ENCODE results near the gene PDGFA.

PDGFA gene

DNA sequence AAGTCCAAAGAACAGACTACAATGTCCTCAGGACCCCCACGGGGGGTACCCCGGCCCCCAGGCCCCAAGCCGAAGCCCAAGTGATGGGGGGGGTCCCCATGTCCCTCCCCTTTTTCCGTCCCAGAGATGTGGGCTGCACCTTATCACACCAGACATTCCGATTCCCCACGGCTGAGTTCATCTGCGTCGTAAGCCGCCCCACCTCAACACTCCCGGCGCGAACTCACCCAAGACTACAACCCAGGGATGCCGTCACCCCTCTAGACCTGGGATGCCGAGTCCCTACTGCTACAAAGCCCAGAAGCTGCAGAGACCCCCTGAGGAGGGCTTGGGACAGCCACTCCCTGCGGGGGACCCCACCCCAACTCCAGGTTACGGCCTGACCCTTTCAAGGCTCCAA lies 14.5 kb downstream of the PDGFA start:
- in situ Hi-C loops (cut with MboI; ENCODE audit: low sequenced_read_pairs): no loop called here

DNA sequence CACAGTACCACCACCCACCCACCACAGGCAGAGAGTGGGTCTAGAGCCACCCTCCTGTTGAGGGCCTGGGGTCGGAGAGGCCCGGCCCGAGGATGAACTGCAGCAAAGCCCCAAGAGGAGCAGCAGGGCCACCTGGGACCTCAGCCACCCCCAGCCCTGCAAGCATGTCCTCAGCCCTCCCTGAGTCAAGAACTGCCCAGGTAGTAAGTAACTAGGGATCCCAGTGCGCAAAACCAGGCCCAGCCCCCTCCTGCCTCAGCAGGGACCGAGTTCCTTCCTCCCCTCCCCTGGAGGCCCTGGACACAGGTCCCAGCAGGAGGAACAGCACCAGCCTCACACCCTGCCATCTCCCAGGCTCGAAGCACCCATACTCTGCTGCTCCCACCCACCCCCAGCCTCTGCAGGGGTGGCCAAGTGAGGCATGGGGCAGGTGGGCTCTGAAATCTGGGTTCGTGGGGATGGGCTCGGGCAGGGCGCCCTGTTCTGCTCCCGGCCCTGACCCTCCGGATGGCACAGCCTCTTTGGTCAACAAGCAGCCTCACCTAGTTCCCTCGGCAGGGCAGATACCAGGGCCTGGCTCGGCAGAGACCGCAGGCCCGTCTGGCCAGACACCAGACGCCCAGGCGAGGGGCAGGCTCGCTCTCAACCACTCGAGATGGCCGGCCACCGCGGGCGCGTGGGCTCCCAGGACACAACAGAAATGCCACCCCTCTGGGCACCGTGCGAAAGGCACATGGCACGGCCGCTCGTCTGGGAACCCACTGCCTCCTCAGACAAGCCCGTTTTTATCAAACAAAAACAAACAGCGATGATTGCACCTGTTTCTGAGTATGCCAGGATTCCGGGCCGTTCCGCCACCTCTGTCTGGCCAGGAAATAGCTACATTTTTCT lies 15.2 kb downstream of the PDGFA start:
- in situ Hi-C loops (cut with MboI; ENCODE audit: low sequenced_read_pairs): no loop called here

DNA sequence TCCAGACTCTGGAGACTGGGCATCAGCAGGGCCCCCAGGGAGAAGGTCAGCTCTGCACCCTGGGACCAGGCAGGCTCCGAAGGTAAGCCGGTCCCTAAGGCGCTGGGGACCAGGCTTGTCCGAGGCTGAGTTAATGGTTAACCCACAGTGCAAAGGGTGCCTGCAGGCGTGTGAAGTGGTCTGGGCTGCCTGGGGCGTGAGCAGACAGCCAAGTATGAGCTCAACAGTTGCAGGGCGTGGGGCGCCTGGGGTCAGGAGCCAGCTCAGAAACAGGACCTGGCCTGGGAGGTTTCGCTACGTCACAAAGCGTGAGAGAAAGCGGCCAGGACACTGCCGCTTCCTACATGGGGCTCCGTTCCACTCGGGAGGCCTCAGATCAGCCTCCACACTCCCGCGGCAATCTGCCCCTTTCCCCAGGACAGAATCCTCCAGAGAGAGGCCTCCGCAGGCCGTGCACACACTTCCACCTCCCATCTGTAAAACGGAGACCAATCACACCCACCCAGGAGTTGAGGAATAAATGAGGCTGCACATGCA lies 16.0 kb downstream of the PDGFA start:
- in situ Hi-C loops (cut with MboI; ENCODE audit: low sequenced_read_pairs): no loop called here

DNA sequence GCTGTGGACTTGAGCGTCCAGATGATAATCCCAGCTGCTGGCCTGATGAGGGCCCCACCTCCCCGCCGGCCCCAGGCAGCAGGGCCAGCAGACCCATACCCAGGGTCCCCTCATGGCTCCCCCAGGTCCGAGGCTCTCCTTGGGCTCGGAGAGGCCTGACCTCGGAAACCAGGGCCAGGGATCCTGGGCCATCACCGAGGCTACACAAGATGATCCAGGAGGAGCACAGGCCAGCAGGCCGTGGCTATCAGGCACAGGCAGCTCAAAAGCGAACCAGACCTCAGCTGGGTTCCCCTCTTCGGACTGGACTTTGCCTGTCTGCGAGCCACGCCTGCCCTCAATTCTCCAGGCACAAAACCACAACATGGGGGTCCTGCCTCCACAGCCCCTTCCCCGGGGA lies 17.4 kb downstream of the PDGFA start:
- in situ Hi-C loops (cut with MboI; ENCODE audit: low sequenced_read_pairs): no loop called here

DNA sequence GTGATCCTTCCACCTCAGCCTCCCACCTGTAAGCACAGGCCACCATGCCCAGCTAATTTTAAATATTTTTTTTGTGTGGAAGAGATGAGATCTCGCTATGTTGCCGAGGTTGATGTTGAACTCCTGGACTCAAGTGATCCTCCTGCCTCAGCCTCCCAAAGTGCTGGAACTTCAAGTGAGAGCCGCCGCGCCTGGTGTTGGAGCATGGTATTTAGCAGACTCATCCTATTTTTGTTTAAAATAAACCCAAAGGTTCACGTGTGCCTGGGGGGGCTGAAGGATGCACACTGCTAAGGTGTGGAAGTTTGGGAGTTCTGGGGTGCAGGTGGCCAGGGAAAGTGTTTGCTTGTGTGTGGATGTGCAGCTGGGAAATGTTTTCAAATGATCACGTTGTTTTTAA lies 18.1 kb downstream of the PDGFA start:
- in situ Hi-C loops (cut with MboI; ENCODE audit: low sequenced_read_pairs): no loop called here

DNA sequence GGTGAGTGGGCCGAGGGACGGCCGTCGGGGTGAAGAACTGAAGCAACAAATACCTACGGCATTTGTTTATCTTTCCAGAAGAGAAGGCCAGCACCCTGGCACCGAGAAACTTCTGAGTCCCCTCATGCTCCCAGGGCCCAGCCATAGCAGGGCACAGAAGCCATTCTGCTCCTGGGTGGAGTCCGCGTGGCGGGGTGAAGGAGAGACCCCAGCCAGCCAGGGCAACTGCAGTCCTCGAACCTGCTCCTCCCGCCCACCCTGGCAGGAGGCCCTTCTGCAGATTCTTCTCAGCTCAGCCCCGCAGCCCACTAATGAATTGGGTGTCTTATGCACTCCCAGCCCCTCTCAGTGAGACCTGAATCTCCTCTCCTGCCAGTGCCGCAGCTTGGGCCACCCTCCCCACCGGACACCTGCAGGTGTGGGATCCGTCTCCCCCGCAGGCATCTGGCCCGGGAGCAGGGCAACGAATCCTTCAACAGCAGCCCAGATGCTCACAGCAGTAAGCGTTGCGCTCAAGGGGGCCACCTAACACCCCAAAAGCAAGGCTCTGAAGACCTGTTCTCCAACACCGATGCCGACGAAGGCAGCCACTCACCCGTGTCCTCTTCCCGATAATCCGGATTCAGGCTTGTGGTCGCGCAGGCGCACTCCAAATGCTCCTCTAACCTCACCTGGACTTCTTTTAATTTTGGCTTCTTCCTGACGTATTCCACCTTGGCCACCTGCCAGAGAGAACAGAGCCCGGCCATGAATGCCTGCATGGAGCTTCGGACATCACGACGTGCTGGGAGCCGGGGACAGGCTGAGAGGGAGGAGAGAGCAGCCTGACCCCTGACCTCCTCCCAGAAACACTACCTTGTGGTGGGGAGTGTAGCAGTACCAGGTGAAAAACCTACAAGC lies 18.9 kb downstream of the PDGFA start:
- in situ Hi-C loops (cut with MboI; ENCODE audit: low sequenced_read_pairs): no loop called here

DNA sequence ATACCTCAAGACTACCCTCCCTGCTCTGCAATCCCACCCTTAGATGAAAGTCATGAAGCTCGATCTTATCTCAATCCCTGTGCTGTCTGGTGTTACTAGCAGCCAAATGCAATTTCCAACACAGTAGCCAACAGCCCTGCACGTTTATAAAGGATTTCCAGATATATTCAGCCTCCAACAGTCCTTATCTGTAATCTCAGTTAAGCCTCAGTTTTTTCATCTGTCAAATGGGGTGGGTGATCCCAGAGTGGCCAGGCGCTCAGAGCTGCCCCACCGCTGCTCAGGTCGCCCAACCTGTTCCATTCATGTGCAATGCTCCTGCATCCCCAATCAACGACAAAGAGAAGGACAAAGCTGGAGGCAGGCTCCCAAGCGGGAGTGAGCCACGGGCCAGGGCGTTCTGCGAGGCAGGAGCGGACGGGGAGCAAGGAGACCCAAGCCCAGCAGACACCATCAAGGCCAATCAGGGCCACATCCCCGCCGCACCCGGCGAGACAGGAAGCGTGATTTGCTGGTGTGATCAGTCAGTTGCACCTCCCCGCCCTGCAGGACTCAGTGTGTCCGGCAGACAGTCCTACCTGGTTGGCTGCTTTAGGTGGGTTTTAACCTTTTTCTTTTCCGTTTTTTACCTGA lies 19.7 kb downstream of the PDGFA start:
- in situ Hi-C loops (cut with MboI; ENCODE audit: low sequenced_read_pairs): no loop called here

DNA sequence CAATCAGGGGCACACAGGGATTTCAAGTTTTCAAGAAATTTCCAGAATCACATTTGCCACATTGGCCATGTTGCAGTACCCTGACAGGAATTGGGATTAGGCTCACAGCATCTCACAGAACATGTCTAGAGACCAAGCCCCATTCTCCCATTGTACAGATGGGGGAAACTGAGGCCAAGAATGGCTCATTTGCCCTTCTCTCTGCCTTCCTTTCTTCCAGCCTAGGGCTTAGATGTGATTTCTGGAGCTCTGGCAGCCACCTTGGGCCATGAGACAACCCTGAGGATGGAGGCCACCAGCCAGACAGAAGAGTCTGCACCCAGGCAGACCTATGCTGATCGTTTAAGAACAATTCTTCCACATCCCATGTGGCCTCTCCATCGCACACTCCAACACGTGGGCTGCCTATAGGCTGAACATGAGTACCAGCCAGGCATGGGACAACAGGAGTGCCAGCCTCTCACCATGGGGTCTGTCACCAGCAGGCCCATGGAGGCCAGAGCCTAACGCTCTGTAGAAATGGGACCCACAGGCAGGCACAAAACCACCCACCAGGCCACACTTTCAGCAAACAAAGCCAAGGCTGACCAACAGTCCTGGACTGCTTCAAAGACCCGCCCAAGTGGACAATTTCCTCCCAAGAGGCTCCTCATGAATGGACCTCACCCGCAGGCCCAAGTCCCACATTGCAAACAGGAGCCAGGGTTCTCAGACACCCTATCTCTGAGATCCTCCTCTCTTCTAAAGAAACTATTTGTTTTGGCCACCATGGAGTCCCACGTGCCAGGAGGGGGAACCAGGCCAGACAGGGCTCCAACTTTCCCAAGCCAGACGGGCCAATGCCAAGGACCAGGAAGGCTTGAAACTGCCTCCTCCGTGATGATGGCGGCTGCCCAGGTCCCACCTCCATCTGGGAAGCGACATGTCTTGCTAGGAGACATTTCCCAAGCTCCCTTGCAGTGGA lies 20.7 kb downstream of the PDGFA start:
- in situ Hi-C loops (cut with MboI; ENCODE audit: low sequenced_read_pairs): no loop called here

DNA sequence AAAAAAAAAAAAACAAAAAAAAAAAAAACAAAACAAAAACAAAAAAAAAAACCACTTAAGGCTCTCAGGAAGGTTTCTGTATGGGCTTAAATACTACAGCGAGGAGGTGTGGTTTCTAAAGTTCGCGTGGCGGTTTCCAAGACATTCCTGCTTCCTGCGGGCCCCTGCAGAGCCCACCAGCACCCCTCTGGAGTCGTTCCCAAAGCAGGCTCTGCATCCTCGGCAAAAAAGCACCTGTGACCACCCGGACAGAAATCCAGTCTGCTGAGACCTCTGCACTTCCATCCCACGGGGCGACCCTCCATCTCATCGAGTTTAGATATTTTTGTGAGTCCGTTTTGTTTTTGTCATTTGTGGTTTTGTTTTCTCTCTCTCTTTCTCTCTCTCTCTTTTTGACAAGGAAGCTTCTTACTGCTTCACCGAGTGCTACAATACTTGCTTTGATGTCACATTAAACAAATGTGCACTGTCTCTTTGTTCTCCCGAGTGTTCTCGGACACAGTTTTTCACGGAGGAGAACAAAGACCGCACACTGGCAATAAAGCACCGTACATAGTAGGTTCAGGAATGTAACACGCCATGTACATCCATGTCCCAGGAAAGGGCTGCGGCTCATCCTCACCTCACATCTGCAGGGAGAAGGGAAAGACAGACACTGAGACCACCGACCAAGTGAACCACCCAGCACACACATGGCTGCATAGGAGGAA lies 21.5 kb downstream of the PDGFA start:
- in situ Hi-C loops (cut with MboI; ENCODE audit: low sequenced_read_pairs): no loop called here

DNA sequence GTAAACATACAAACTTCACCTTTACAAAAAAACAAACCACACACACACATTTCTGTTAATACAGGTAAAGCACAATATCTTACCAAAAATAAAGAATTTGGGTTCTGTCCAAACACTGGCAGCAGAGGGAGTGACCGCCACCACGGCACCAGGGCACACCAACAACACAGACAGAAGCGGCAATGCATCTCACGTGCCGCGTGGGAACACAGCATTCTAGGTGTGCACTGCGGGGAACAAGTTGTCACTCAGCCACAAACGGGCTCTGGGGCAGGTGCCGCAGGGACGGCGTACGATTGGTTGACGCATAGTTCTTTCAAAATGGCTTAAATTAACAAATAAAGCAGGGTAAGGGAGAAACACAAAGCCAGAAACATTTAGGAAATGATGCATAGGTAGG lies 22.3 kb downstream of the PDGFA start:
- in situ Hi-C loops (cut with MboI; ENCODE audit: low sequenced_read_pairs): no loop called here

DNA sequence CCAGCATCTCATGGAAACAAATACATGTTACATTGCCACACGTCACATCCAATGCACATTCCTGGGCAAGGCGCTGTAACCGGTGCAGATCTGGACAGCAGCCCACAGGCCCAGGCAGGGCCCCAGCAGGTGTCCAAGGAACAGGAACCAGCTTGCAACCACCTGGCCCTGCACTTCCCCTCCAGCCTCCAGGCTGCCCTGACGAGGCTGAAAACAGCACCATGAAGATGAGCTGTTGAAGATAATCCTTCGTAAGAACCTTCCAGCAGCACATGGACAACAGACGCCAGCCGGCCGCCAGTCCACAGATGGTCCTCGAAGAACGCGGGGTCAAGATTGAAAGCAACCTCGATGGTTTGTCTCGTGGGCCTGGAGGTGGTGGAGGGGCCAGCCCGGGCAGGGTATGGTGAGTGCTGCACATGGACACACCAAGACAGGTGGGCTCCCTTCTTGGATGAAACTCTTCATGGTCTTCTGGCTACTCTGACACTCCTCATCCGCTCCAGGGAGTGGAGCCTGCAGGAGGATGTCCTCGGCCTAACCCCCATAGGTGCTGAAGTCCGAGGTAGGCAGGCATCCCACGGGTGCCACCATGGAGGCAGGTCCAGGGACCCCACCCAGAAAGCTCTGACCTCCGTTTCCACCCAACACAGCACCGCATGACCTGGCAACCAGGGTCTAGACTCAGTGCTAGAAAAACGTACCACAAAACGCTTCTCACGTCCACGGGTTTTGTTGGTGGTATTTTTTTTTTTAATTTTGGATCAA lies 22.9 kb downstream of the PDGFA start:
- in situ Hi-C loops (cut with MboI; ENCODE audit: low sequenced_read_pairs): no loop called here

DNA sequence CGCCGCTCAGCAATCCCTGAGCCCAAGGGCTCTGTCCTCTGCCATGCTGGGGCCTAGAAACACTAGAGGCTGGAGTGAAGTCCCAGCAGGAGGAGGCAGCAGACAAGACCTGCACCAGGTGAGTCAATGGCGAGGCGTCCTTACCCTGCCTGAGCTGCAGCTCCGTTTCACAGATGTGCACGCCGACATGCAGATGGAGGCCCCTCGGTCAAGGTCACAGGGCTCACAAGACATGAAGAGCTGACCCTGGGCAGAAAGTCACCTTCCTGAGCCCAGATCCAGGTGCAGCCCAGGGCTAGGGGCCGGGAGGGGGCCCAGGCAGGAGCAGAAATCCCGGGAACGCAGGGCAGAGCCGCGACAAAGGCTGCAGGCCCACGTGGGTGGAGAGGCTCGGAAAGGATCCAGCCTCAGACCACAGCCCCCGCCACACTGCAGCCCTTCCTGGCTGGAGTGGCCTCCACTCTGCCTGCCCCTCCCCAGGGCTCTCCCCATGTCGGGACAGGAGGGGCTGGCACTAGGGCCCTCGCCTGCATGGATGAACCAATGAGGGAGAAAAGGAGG lies 23.8 kb downstream of the PDGFA start:
- in situ Hi-C loops (cut with MboI; ENCODE audit: low sequenced_read_pairs): no loop called here

DNA sequence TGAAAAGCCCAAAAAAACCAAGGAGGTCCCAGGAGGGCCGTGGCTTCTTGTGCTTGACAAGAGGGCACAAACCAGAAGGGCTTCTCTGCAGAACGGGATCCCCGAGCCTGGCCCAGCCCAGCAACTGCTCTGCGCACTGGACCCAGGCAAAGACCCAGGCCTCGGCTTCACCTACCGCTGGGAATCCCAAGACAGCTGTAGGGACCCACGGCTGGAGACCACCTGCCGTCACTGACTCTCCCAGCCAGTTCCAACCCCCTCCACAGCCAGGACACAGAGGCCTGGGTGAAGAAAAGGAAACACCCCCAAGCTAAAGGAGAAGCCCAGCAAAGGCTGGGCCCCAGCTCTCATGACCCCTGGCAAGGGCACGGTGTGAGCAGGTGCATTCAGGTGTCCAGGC lies 24.3 kb downstream of the PDGFA start:
- in situ Hi-C loops (cut with MboI; ENCODE audit: low sequenced_read_pairs): no loop called here

DNA sequence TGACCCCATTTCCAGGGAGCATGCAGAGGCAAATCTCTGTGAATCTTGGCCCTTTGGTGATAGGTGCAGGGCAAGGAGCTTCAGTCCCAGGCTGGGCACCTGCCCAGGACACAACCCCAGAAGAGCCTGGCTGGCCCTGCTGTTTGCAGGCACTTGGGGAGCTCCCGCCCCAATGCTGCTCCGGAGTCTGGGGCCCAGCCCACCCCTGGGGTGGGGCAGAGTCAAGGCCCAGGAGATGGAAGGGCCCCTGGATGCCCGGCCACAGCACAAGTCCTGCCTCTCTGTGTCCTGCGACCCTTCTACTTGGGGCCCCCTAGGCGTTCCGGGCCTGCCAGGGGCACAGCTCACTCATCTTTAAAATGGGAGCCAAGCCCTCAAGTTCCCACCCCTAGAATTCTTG lies 24.7 kb downstream of the PDGFA start:
- in situ Hi-C loops (cut with MboI; ENCODE audit: low sequenced_read_pairs): no loop called here

DNA sequence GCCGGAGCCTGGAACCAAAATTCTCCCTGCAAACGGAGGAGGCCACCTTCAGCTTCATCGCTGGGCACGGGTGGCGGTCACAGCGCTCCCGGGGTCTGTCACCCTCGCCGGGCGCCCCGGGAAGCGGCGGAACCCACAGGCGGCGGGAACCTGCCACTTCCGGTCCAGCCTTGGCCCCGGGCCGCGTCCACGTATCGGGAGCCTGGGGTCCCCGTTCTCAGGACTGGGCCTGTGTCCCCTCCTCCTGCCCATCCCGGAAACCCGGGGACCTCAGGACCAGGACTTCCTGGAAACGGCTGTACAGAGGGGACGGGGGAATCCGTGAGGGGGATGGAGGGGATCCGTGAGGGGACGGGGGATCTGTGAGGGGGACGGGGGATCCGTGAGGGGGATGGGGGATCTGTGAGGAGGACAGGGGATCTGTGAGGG lies 25.4 kb downstream of the PDGFA start:
- in situ Hi-C loops (cut with MboI; ENCODE audit: low sequenced_read_pairs): no loop called here

DNA sequence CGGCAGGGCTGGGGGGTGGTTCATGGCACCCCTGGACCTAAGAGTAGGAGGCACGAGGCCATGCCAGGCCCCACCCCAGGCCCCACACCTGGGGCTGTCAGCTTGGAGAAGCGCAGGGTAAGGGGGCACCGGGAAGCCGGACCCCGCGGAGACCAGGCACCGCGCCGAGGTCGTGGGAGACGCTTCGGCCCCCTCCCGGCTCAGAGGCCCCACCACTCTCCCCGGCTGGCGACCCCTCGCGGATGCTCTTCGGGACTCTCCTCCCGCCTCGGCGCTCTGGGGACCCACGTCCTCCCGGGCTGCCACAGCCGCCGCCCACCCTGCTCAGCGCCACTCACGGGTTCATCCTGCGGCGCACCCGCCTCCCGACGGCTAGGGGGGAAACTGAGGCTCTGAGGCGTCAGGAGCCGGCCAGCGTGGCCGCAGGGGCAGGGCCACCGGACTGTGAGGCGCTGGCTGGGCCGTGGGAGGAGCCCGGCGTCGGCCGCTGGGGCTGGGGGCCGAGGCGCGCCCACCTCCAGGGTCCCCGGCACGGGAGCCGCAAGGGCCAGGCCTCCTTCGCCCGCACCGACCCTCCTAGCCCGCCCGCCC lies 25.9 kb downstream of the PDGFA start:
- in situ Hi-C loops (cut with MboI; ENCODE audit: low sequenced_read_pairs): no loop called here

DNA sequence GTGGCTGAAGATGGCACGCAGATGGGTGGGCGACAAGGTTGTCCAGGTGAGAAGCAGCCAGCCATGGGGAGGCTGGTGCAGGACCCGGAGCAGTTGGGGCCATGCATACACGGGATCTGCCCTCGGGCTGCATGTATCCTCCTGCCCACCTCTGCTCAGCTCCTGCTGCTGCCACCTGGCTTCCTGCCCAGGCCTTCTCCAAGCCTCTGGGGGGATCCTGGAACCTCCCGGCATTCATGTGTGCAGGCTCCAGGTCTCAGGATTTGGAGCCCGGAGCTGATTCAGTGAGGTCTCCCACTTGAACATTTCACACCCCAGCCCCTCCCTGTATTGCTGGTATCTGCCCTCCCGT lies 27.0 kb downstream of the PDGFA start:
- in situ Hi-C loops (cut with MboI; ENCODE audit: low sequenced_read_pairs): no loop called here
